Epithelial cell of esophagus (primary cell): ENCODE data around the gene VANGL1.
A peak's percentile ranks its signal among the peaks of the same experiment; 100 is the strongest.

Source experiments
- DNase-seq: peaks from one replicate; pipeline ENCODE4 v3.0.0; 2010; ENCODE audit warnings: low read depth
- H3K4me3 ChIP-seq: 2 replicates; pipeline ENCODE4 v1.5.1; 2011; ENCODE audit warnings: mild to moderate bottlenecking, low read length, control low read depth
- TF ChIP-seq, protein P1 (sequence below): IDR thresholded peaks from 2 replicates; pipeline ENCODE4 v1.5.1; 2011; ENCODE audit warnings: low read depth, mild to moderate bottlenecking, low read length, control low read depth, inconsistent platforms; ENCODE audit not compliant: insufficient read depth; ENCODE audit errors: missing control alignments

VANGL1 gene

DNA sequence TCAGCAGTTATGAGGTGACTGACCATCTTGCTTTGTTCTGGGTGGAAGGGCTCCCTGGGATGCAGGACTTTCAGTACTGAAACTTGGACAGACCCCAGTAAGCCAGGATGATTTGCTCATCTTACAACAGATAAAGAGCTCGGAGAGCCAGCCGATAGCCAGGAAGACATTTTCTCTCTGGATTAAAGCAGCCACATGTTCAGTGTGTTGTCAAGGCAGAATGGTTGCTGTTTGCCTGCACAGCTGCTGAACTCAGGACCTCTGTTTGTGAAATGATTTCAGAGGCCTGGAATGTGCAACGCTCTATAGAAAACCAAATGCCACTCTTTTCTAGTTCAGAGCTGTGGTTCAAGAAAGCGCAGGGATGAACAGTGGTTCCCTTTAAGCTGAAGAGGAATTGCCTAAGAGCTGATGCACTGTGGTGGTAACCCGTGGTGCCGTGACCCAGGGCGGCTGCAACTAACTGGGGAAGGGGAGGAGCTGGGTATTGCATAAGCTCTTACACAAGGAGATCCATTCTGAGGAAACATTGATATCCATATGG, 86.0 kb downstream of the VANGL1 start:
- peak; percentile 88 for DNase-seq
- no peak overlapping the region for H3K4me3 ChIP-seq
- TF ChIP-seq, protein P1, sequence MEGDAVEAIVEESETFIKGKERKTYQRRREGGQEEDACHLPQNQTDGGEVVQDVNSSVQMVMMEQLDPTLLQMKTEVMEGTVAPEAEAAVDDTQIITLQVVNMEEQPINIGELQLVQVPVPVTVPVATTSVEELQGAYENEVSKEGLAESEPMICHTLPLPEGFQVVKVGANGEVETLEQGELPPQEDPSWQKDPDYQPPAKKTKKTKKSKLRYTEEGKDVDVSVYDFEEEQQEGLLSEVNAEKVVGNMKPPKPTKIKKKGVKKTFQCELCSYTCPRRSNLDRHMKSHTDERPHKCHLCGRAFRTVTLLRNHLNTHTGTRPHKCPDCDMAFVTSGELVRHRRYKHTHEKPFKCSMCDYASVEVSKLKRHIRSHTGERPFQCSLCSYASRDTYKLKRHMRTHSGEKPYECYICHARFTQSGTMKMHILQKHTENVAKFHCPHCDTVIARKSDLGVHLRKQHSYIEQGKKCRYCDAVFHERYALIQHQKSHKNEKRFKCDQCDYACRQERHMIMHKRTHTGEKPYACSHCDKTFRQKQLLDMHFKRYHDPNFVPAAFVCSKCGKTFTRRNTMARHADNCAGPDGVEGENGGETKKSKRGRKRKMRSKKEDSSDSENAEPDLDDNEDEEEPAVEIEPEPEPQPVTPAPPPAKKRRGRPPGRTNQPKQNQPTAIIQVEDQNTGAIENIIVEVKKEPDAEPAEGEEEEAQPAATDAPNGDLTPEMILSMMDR = no peak

DNA sequence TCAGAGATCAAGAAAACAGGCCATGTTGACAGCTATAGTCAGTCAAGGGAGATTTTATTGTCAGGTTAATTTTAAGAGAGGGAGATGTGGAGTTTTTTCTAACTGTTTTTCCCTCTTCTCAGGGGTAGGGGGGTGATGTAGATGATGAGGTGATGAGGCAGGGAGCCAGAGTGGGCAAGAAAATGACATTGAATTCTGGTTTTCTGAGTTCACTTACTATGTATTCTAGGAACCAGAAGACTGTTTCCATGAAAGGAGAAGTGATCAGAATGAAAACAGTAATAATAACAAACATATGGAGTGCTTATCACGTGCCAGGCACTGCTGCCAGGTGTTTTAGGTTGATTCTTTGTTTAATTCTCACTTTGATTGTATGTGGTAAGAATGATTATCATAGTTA, 86.6 kb downstream of the VANGL1 start:
- TF ChIP-seq, protein P1 = no peak
- no peak for DNase-seq
- H3K4me3 ChIP-seq = no peak overlapping the region

DNA sequence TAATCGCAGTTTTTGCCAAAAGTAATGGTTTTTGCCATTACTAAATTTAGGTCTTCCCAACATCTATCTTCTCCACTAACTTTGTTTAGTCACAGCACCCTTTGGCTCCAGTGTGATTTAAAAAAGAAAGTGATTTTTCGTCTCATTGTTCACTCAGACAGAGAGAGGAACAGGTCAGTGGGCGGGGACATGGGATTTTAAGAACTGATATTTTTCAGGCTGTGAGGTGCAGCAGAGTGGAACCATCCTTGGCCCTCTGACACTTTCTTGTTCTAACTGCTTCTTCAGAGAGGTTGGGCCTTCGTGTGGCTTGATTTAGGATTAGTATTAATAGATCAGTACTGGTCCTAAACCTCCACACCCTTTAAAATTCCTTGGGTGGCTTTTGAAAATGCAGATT, 88.0 kb downstream of the VANGL1 start:
- no peak for DNase-seq
- TF ChIP-seq, protein P1 = no peak
- no peak overlapping the region for H3K4me3 ChIP-seq

DNA sequence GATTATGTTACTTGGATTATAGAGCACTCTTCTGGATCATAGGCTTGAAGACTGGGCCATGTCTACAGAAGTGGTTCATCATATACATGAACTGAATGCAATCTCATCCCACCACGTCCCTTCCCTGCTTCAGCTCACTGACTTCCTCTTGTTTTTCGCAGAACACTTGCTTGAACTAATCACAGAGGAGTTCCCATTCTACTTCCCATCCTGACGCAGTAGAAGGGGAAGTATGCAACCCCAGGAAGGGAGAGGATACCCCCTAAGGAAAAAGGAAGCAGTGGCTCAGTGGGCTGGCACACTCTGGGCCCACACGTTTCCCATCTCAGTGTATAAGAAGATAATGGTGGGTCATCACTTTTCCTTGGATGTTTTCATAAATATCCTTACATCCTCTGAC, 90.5 kb downstream of the VANGL1 start:
- TF ChIP-seq, protein P1 = no peak
- no peak for DNase-seq
- H3K4me3 ChIP-seq = no peak overlapping the region

DNA sequence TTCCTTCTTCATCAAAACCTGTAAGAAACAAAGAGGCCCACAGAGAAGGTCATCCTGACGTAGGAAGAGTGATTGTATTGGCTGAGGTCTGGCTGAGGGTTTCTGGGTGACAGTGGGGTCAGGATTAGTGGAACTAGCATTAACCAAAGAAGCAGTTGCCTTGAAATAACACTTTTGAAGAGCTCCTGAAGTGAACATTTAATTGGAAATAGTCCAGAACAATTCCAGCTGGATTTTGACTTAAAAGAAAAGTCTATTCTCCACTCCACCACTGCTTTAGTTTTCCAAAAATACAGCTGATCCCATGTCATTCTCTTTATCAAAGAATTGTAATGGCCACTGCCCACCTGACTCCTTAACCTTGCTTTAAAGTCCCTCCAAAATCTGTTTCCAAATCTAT, 99.0 kb downstream of the VANGL1 start:
- TF ChIP-seq, protein P1 = no peak
- no peak overlapping the region for H3K4me3 ChIP-seq
- no peak for DNase-seq

DNA sequence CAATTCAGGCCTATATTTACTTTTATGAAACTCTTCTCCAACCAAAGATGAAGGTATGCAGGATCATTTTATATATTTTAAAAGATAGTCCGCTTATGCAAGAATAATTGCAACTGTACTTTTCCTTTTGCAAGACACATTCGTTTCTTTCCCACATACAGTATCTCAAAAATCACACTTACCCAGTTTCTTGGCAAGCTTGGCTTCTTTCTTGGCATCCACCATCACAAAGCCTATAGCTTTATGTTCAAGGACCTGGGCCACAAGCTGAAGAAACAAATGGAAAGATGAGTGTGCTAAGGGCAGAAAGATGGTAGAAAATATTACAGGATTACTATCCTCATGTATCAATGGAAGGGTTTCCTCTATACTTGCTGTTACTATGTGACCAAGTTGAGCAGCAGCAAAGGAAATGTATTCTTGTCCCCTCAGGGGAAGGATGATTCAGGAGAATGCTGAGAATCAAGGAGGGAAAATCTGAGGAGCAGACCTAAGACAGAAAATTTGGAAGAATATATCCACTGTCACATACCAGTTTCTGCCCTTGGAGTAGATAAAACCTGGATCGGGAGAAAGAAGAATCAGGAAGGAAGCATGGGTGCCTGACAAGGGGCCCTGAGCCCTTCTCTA, 103.0 kb downstream of the VANGL1 start:
- no peak overlapping the region for H3K4me3 ChIP-seq
- TF ChIP-seq, protein P1 = no peak
- peak; percentile 45 for DNase-seq
